ENCODE measurements around the gene FAAP20. TPM values are rescaled to one million over a fixed set of nuclear protein-coding genes. Genes with fewer than 3 reads are reported as not detected.
A peak's percentile ranks its signal among the peaks of the same experiment; 100 is the strongest.

FAAP20 gene
- total RNA-seq, 1 donor from 2014 or later, result 63.8 TPM

DNA sequence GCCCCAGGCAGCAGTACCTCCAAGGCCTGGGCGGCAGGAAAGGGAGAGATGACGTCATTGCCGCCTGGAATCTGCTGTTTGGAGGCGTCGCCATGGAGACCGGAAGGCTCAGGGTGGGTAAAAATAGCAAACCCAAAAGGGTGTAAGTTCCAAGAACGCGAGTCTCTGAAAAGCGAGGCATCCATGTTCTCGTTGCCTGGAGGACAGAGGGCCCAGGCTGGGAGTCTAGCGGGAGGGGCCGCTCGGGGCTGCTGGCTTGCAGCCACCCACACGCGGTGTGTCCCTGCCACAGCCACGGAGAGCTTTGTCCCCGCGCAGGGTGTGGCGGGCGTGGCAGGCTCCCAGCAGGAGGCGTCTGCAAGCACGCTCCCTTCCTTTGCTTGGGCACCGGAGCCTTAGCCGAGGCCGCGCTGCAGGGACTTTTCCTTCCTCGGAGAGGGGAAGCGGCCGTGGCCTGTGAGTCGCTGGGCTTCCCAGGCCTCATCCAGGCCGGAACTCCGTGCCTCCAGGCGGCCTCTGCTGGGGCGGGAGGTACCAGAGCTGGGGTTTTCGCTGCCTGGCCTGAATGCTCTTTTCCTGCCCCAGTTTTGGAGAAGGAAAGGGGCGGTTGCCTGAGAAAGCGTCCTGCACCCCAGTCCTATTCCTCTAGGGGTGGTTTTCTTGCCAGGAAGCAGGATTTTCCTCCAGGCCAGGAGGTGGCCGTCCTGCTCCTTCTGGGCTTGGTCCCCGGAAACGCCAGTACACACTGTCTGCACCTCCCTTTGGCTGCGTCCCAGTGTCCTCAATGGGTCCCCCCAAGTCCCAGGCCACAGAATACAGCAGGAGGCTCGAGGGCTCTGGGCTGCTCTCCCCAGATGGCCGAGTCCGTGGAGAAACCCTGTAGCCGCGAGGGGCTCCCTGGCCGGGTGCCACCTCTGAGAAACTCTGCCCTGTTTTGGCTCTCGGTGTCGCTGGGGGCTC, 18.2 kb upstream of the FAAP20 start:
- Mint-ChIP-seq H3K27ac (no peak overlapping the region), H3K4me1 (ENCODE audit: low read depth) (no peaks in the 10 kb centered on the region), H3K9me3 (no peaks in the 10 kb centered on the region), H3K4me3 (ENCODE audit: low read depth) (no peak overlapping the region), H3K27me3 (ENCODE audit: low read depth) (no peaks in the 10 kb centered on the region), H3K36me3 (ENCODE audit: low read depth) (no peaks in the 10 kb centered on the region)
- DNase-seq (ENCODE audit: low spot score), result peak; percentile 52
- intact Hi-C loops (cut with micrococcal nuclease), result no loop called here

DNA sequence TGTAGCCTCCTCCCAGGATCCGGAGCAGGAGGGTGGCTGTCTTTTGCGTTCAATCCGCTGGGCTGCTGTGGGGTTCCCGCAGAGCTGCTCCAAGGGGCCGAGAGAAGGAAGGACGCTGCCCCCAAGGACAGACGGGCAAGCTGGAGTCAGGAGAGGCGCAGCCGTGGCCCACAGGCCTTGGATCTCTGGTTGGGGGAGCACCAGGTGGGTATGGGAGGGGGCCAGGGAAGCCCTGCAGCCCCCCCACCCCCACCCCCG, 17.6 kb upstream of the FAAP20 start:
- no peaks in the 10 kb centered on the region for H3K9me3 Mint-ChIP-seq
- intact Hi-C loops (cut with micrococcal nuclease), result no loop called here
- no peaks in the 10 kb centered on the region for H3K27me3 Mint-ChIP-seq (ENCODE audit: low read depth)
- H3K36me3 Mint-ChIP-seq (ENCODE audit: low read depth), result no peaks in the 10 kb centered on the region
- H3K27ac Mint-ChIP-seq, result no peak overlapping the region
- no peak overlapping the region for H3K4me3 Mint-ChIP-seq (ENCODE audit: low read depth)
- DNase-seq (ENCODE audit: low spot score), result no peak
- no peaks in the 10 kb centered on the region for H3K4me1 Mint-ChIP-seq (ENCODE audit: low read depth)

DNA sequence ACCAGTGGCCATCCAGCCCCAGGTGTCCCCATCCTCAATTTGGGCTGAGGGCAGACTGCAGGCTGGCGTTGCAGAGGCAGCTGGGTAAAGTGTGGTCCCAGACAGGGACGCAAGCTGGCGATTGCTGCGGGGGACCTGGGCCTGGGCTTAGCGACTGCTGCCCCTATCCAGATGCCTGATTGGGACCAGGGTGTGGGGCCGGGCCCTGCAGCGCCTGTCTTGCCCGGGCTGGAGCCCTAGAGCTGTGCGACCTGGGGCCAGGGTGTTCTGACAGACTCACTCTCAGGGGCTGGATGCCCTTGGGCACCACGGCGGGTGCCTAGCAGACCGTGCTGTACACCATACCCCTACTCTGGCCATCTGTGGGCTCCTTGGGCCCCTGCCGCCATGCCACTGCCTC, 16.2 kb upstream of the FAAP20 start:
- Mint-ChIP-seq H3K9me3 (no peaks in the 10 kb centered on the region), H3K27me3 (ENCODE audit: low read depth) (no peaks in the 10 kb centered on the region), H3K4me1 (ENCODE audit: low read depth) (no peaks in the 10 kb centered on the region), H3K4me3 (ENCODE audit: low read depth) (no peak overlapping the region), H3K36me3 (ENCODE audit: low read depth) (no peaks in the 10 kb centered on the region), H3K27ac (no peak overlapping the region)
- intact Hi-C loops (cut with micrococcal nuclease), result no loop called here
- DNase-seq (ENCODE audit: low spot score), result no peak

DNA sequence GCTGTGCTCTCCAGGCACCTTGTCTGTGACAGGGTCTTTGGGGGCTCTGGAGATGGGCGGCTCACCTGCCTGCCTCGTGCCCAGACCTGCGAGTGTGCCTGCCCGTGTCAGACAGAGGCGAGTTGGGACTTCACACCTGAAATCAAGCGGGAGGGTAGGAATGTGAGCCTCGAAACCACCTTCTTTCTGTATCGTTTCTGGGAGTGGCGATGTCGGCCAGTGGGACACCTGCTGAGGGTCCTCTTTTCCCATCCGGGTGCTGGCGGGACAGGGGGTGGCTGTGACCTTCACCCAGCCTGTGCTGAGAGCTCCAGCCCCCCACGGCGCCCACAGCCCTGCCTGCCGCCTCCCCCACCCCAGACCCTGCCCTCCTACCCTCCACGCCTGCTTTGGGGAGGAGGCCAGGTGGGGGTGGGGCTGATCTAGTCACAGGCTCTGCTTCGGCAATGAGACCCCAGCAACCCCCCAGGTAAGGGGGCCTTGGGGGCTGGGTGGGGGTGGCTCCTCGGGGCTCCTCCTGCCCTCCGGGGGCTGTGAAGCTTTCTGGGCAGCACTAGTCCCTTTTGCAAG, 15.6 kb upstream of the FAAP20 start:
- Mint-ChIP-seq H3K4me1 (ENCODE audit: low read depth) (no peaks in the 10 kb centered on the region), H3K9me3 (no peaks in the 10 kb centered on the region), H3K27me3 (ENCODE audit: low read depth) (no peaks in the 10 kb centered on the region), H3K36me3 (ENCODE audit: low read depth) (no peaks in the 10 kb centered on the region), H3K27ac (no peak overlapping the region), H3K4me3 (ENCODE audit: low read depth) (no peak overlapping the region)
- DNase-seq (ENCODE audit: low spot score), result no peak
- intact Hi-C loops (cut with micrococcal nuclease), result no loop called here

DNA sequence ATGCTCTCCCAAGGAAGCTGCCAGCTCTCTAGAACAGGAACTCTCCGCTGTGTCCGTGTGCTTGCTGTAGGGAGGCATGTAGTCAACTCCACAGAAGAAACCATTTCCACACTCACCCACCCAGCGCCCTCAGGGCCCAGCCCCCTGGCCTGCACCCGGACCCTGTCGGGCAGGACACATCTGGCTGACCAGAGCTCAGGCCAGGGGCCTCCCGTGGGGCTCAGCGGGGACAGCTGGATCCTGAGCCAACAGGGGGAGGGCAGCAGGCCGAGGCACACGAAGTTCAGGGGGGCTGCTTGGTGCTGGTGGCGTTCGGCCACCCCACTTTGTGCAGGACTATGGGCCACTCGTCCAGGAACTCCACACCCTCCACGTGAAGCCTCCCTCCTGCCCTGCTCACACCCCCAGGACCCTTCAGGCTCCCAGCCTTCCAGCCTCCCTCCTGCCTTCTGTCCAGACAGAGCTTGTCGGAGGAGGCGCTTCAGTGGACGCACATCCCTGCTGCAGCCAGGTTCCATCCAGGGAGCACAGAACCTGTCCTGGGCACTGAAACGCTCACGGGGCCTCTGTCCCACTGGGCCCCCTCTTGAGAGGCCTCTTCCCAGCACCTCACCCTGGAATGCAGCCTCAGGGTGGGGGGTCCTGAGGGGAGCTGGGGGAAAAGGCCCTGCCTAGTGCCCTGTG, 15.0 kb upstream of the FAAP20 start:
- no peak for DNase-seq (ENCODE audit: low spot score)
- no peaks in the 10 kb centered on the region for H3K36me3 Mint-ChIP-seq (ENCODE audit: low read depth)
- intact Hi-C loops (cut with micrococcal nuclease), result no loop called here
- no peaks in the 10 kb centered on the region for H3K4me1 Mint-ChIP-seq (ENCODE audit: low read depth)
- no peak overlapping the region for H3K4me3 Mint-ChIP-seq (ENCODE audit: low read depth)
- H3K9me3 Mint-ChIP-seq, result no peaks in the 10 kb centered on the region
- no peaks in the 10 kb centered on the region for H3K27me3 Mint-ChIP-seq (ENCODE audit: low read depth)
- no peak overlapping the region for H3K27ac Mint-ChIP-seq

DNA sequence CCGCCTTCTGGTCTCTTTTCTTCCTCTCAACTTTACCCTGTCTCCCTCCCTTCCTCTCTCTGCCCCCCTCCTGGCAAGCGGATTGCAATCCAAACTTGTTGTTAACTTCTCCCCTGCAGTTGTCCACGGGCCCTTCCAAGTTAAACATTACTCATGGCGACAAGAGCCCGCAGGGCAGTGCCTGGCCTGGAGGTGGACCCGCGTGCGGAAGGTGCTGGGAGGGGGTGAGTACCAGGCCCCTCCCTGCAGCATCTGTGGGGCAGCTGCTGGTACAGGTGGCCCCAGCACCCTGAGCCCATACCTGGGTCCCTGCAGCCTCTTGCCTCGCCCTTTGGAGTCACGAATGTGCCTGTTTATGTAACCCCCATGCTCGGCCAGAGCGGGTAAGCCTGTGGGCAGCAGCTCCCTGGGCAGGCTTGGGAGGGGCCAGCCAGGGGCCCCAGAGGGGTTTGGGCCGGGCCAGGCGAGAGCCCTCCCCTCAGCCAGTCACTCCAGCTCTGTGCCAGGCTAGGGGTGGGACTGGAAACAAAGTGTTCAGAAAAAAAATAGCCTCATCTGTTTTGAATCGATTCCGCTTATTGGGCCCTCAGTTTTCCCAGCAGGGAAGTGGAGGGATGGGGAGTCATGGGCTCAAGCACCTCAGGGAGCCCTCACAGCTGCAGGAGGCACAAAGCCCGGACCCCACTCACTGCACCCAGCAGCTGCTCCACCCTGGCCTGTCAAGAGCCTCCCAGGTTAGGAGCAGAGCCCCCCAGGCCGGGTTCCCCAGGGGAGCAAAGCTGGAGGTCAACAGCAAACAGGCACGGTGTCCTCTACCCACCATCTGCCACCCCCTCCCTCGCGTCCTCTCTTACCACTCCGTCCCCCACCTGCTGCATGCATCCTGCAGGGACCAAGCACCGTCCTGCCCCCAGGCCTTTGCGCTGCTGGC, 14.0 kb upstream of the FAAP20 start:
- intact Hi-C loops (cut with micrococcal nuclease), result no loop called here
- no peaks in the 10 kb centered on the region for H3K36me3 Mint-ChIP-seq (ENCODE audit: low read depth)
- H3K4me3 Mint-ChIP-seq (ENCODE audit: low read depth), result no peak overlapping the region
- DNase-seq (ENCODE audit: low spot score), result no peak
- H3K27ac Mint-ChIP-seq, result no peak overlapping the region
- H3K9me3 Mint-ChIP-seq, result no peaks in the 10 kb centered on the region
- no peaks in the 10 kb centered on the region for H3K27me3 Mint-ChIP-seq (ENCODE audit: low read depth)
- H3K4me1 Mint-ChIP-seq (ENCODE audit: low read depth), result no peaks in the 10 kb centered on the region

DNA sequence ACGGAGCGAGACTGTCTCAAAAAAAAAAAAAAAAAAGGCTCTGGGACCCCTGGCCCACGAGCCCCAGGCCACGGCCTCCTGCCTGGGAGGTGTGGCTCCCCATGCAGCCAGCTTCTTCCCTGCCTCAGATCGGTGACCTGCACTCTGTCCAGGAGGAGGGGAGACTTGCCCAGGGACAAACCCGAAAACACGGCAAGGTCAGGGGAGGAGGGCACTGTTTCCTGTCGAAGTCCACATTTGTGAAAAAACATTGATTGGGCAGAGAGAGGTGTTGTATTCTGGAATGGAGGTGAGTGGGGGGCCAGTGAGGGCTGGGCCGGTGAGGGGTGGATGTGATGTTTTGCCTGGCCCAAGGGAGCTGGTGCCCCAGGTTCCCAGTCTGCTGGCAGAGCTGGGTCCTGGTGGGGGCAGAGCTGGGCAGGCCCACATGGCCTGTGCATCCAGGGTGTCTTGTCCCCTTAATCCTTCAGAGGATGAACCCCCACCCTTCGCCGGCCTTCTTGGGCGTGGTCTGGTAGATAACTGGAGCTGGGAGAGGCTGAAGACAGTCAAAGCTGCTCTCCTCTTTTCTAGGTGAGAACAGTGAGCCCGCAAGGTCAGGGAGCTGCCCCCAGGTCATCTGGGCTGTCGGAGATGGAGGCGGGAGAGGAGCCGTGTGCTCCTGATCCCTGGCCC, 12.4 kb upstream of the FAAP20 start:
- Mint-ChIP-seq H3K27ac (no peak overlapping the region), H3K4me1 (ENCODE audit: low read depth) (no peaks in the 10 kb centered on the region), H3K4me3 (ENCODE audit: low read depth) (no peak overlapping the region), H3K27me3 (ENCODE audit: low read depth) (no peaks in the 10 kb centered on the region), H3K36me3 (ENCODE audit: low read depth) (no peaks in the 10 kb centered on the region), H3K9me3 (no peaks in the 10 kb centered on the region)
- intact Hi-C loops (cut with micrococcal nuclease), result no loop called here
- no peak for DNase-seq (ENCODE audit: low spot score)

DNA sequence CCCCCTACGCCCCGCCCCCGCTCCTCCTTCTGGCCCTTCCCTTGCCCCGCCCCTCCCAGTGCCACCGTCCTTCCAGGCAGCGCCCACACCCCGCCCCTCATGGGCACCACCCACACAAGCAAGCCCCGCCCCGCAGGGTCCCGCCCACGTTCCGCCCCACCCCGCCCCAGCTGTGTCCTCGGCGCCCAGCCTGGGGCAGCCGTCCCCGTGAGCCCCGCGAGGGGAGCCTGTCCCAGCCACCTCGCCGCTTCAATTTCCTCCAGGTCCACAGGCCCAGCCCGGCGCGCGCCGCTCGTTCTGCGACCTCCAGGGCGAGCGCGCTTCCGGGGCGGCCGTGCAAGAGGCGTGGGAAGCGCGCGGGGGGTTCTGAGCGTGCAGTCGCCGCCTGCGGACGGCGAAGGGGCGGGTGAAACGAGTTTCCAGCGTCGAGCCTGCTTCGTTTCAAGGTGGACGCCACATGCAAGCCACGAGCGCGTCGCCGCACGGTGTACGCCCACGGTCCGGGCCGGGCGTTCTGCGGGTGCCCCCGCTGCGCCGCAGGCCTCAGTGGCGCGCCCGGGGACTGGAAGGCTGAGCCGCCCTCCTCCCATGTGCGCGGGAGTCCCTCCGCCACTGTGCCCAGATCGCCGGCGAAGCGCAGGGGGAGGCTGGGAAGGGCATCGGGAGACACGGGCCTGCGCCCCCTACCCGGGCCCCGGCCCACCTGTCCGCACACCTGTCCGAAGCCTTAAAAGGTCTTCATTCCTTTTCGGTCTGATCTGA, 10.8 kb upstream of the FAAP20 start:
- no peaks in the 10 kb centered on the region for H3K27me3 Mint-ChIP-seq (ENCODE audit: low read depth)
- H3K36me3 Mint-ChIP-seq (ENCODE audit: low read depth), result no peaks in the 10 kb centered on the region
- DNase-seq (ENCODE audit: low spot score), result peak; percentile 86
- intact Hi-C loops (cut with micrococcal nuclease), result loop anchor here (1.0 kb wide), 2 partner anchors 22 to 381 kb away; partner anchors contain the start of gene PRXL2B
- H3K4me3 Mint-ChIP-seq (ENCODE audit: low read depth), result peak overlapping the region; percentile 45
- no peak overlapping the region for H3K27ac Mint-ChIP-seq
- no peaks in the 10 kb centered on the region for H3K4me1 Mint-ChIP-seq (ENCODE audit: low read depth)
- H3K9me3 Mint-ChIP-seq, result no peaks in the 10 kb centered on the region

DNA sequence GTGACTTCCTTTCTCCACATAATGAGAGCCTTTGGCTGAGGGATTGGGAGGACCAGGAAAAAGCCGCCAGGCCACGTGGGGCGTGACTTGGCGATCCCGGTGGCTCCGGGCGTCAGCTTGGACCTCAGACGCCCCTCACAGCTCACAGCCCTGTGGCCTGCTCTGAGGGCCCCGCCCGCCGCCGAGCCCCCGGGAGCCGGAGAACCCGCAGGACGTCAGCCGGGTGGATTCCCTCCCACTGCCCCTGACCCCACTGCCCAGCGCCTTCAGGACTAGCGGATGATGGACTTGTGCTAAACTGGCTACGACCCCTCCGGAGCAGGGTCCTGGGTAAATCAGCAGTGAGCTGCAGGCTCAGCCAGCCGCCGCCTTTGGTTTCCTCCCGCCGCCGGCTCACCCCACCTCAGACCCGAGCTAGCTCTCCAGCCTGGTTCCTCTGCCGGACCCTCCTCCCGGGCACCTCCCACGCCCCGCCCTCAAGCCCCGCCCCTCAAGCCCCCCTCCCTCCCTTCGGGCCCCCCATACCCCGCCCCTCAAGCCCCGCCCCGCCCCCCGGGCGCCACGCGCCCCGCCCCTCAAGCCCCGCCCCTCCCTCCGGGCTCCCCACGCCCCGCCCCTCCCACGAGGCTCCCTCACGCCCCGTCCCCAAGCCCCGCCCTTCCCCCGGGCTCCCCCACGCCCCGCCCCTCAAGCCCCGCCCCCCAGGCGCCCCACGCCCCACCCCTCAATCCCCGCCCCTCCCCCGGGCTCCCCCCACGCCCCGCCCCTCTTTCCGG, 10.0 kb upstream of the FAAP20 start:
- intact Hi-C loops (cut with micrococcal nuclease), result loop anchor here (1.0 kb wide), 2 partner anchors 23 to 382 kb away; partner anchors contain the start of gene PRXL2B

DNA sequence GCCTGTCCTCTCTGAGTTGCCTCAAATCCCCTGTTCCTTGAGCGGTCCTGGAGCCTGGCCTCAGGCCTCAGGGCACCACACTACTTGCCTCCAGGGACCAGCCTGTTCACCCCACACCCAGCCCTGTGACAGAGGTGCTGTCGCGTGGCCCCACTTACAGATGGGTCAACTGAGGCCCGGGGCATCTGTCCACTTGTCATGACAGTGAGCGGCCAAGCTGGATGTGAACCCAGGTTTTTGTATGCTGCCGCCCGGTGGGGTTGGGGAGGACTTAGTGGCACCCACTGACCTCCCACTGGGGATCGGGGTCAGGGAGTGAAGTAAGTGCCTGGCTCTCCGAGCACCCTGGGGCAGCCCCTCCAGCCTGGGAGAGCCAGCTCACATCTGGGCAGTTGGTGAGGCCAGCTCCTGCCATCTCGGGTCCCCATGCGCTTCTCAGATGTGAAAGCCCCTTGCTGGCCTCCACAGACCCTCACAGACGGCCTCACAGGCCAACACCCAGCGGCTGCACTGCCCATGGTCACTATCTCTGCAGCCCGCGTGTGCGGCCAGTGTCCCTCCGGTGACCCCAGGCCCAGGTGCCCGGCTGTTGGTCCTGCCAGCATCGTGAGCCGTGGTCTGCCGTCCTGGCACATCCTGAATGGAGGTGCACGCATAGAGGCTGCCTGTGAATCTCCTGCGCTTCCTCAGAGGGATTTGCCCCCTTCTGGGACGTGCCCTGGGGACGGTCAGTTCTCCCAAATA, 9.3 kb upstream of the FAAP20 start:
- no peak overlapping the region for H3K27ac Mint-ChIP-seq
- DNase-seq (ENCODE audit: low spot score), result no peak
- intact Hi-C loops (cut with micrococcal nuclease), result no loop called here
- no peak overlapping the region for H3K4me3 Mint-ChIP-seq (ENCODE audit: low read depth)
- no peaks in the 10 kb centered on the region for H3K36me3 Mint-ChIP-seq (ENCODE audit: low read depth)
- H3K4me1 Mint-ChIP-seq (ENCODE audit: low read depth), result peaks cover 9% of the 10 kb centered on the region
- no peaks in the 10 kb centered on the region for H3K27me3 Mint-ChIP-seq (ENCODE audit: low read depth)
- H3K9me3 Mint-ChIP-seq, result no peaks in the 10 kb centered on the region

More for the DNA sequence above, 10.0 kb upstream of the FAAP20 start:
- Mint-ChIP-seq H3K4me1 (ENCODE audit: low read depth) (peaks cover 3% of the 10 kb centered on the region), H3K27me3 (ENCODE audit: low read depth) (no peaks in the 10 kb centered on the region), H3K9me3 (no peaks in the 10 kb centered on the region), H3K27ac (no peak overlapping the region), H3K36me3 (ENCODE audit: low read depth) (no peaks in the 10 kb centered on the region), H3K4me3 (ENCODE audit: low read depth) (peak overlapping the region; percentile 39)
- no peak for DNase-seq (ENCODE audit: low spot score)
